D721Med (cell line): ENCODE results near the gene ADARB2.

Source experiments
- DNase-seq: peaks from one replicate; pipeline ENCODE4 v3.0.0; 2011; ENCODE audit warnings: low spot score; ENCODE audit not compliant: insufficient read length
- FAIRE-seq: peaks from 2 replicates; lab custom pipeline; 2011; peaks lifted over from hg19 to GRCh38; lab: Jason Lieb, UNC
- TF ChIP-seq, protein P1 (sequence below): IDR thresholded peaks from 2 replicates; pipeline ENCODE4 v1.5.1; 2012; ENCODE audit warnings: mild to moderate bottlenecking, control low read depth; ENCODE audit not compliant: insufficient read depth; ENCODE audit errors: missing control alignments

Gene ADARB2

DNA sequence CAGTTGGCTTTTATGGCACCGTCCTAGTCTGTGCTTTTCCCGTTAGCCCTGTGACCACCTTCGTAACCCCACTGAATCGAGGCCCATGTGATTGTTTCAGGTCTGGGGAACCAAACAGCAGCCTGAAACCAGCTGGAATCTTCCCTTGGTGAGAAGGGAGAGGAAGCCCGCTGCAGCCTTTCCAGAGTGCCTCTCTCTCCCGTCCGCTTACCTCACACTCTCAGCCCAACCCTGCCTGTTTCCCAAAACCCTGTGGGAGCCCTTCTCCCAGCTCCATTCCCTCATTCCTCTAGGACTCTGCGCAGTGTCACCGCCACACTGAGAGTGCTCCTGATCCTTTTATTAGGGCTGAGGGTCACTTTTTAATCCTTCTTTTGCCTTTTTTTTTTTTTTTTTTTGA lies 541.5 kb downstream of the ADARB2 start:
- TF ChIP-seq, protein P1, sequence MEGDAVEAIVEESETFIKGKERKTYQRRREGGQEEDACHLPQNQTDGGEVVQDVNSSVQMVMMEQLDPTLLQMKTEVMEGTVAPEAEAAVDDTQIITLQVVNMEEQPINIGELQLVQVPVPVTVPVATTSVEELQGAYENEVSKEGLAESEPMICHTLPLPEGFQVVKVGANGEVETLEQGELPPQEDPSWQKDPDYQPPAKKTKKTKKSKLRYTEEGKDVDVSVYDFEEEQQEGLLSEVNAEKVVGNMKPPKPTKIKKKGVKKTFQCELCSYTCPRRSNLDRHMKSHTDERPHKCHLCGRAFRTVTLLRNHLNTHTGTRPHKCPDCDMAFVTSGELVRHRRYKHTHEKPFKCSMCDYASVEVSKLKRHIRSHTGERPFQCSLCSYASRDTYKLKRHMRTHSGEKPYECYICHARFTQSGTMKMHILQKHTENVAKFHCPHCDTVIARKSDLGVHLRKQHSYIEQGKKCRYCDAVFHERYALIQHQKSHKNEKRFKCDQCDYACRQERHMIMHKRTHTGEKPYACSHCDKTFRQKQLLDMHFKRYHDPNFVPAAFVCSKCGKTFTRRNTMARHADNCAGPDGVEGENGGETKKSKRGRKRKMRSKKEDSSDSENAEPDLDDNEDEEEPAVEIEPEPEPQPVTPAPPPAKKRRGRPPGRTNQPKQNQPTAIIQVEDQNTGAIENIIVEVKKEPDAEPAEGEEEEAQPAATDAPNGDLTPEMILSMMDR, result no peak
- FAIRE-seq, result no peak
- DNase-seq, result no peak

DNA sequence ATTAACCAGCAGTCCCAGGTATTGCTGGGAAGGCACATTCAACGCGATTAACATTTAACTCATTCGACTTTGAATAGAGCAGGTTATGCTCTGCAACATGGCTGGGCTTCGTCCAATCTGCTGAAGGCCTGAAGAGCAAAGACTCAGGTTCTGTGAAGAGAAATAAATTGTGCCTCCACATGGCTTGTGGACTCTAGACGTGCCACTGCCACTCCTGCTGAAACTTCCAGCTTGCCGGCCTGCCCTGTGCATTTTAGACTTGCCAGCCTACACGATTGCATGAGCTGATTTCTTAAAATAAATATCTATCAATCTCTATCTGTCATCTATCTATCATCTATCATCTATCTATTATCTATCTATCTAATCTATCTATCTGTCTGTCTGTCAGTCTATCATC lies 543.2 kb downstream of the ADARB2 start:
- FAIRE-seq, result no peak

DNA sequence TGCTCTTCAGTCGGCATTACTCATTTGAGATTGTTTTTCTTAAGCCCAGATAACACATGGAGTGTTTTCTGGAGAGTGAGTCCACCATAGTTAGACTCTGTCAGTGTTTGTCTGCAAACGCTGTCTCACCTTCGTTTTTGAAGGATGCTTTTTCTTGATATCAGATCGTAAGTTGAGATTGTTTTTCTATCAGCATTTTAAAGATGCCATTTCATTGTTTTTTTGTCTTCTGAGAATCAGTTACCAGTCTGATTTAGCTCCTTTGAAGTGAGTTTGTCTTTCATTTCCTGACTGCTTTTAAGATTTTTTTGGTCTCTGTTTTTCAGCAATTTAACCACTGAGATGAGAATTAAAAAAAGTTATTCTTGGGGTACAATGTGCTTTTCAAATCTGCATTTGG lies 543.8 kb downstream of the ADARB2 start:
- FAIRE-seq (no peak), DNase-seq (no peak)
- TF ChIP-seq, protein P1, result no peak

More for the DNA sequence above, 543.2 kb downstream of the ADARB2 start:
- TF ChIP-seq, protein P1, result no peak
- no peak for DNase-seq

- no peak for FAIRE-seq
- TF ChIP-seq, protein P1, result no peak
- no peak for DNase-seq
Observed at GRCh38 chr10:1191752-1192151, 545.6 kb downstream of the ADARB2 start.

DNA sequence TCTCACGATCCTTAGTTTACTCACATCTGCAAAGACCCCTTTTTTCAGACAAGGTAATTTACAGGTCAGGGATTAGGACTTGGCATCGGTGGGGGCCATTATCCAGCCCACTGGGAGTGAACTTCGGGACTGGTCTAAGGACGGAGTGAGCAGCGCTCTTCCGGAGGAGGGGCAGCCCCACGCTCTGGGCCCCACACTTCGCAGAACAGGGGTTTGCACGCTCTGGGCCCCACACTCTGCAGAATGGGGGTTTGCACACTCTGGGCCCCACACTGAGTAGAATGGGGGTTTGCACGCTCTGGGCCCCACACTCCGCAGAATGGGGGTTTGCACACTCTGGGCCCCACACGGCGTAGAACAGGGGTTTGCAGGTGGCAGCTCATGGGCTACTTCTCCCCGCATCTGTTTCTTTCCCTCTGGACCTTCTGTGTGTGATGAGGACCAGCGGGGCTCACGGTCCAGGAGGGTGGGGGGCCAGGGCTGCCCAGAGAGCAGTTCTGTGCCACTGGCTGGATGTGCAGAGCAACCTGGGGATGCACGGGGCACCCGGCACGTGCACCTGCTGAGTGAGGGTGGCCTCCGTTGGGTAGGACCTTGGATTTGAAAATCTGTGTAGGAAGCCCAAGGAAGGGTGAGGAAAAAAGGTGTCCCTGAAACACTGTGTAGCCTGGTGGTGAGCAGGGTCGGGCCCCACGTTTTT lies 546.4 kb downstream of the ADARB2 start:
- TF ChIP-seq, protein P1, result no peak
- FAIRE-seq (no peak), DNase-seq (no peak)

DNA sequence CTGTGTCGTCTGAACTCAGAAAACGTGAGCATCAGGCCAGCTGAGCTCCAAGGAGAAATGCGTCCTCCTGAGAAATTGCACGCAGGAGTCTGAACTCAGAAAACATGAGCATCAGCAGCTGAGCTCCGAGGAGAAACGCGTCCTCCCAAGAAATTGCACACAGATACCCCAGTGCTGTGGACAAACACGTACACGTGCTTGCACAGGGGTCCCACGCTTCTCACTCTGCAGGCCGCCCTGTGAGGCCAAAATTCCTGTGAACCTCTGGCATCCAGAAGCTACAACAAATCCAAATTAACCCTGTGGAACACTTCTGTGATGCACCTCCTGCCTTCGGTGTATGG lies 547.3 kb downstream of the ADARB2 start:
- FAIRE-seq, result no peak
- TF ChIP-seq, protein P1, result no peak
- DNase-seq, result no peak
